ENCODE data around the gene DNAH9. TPM values are rescaled to one million over a fixed set of nuclear protein-coding genes. Genes with fewer than 3 reads are reported as not detected.

DNAH9 gene
- total and polyA plus RNA-seq, 2 donors (not counting 1 experiment from before 2014, with no cell fraction given), result not detected

DNA sequence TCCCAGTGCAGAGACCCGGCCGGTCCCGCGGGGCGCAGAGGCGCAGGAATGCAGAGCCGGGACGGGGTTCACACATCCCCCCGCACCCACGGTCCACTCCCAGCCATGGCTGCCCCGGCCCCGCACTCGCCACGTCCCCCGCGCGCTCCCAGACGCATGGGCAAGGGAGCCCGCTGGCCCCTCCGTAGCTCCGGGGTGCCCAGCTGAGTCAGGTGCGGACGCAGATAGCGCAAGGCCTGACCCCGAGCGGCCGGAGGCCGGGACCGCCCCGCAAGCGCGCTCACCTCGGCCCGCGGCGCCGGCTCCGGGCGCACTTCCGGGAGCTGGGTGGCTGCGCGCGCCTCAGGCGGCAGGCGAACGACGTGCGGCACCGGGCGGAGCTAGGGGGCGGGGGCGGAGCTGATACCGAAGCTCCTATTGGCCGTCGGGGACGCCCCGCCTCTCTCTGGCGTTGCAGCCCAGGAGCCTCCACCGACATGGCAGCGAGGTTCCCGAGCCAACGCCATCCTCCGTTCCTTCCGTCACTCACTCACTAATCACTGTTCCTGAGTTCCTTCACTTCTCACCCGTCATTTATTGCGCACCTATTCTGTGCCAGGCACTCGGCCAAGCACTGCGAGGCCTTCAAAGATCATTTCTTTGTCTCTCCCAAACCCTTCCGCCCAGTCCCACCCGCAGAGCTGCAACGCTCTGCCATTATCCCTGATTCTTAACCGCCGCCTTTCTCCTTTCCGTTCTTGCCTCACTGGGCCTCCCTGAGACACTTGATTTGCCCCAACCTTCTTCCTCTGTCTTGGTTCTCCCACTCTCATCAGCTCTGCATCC is 399.1 kb downstream of the DNAH9 start, which contains the start of gene ZNF18:
ZNF18 (minus strand) TSS at position 329 of the 825 bp plus-strand sequence. CDS start 4,646 bp downstream, outside the sequence.
- peak within 1 kb of the TSS; percentile 90 for H3K4me3 Mint-ChIP-seq
- DNase-seq, result peak; percentile 96
- peaks cover 16% of the 10 kb centered on the region for H3K4me1 Mint-ChIP-seq
- H2AFZ ChIP-seq (ENCODE audit: insufficient read depth, low read depth, low read length, poor library complexity, severe bottlenecking), result peak within 1 kb of the TSS; percentile 98
- no peaks in the 10 kb centered on the region for H3K27me3 Mint-ChIP-seq
- H3K9me3 Mint-ChIP-seq (ENCODE audit: insufficient read depth), result no peaks in the 10 kb centered on the region
- ChIA-PET POLR2A (interaction anchor here (0.5 to 2.5 kb wide), 4 partner anchors 10 to 1021 kb away, joined by 4 to 31 read pairs (median 4); partner anchors contain the start of genes ELAC2 and MAP2K4), CTCF (interaction anchor here (1.0 to 2.2 kb wide), 5 partner anchors 10 to 1021 kb away, joined by 3 to 21 read pairs (median 3); partner anchors contain the start of genes ELAC2 and MAP2K4)
- peak within 1 kb of the TSS; percentile 96 for H3K27ac Mint-ChIP-seq
- TF ChIP-seq EZH2 (IDR thresholded peaks at IDR 0.05; ENCODE audit: borderline replicate concordance, insufficient read depth, low read depth, low read length, poor library complexity, severe bottlenecking), result no peak
- TF ChIP-seq, protein P1, sequence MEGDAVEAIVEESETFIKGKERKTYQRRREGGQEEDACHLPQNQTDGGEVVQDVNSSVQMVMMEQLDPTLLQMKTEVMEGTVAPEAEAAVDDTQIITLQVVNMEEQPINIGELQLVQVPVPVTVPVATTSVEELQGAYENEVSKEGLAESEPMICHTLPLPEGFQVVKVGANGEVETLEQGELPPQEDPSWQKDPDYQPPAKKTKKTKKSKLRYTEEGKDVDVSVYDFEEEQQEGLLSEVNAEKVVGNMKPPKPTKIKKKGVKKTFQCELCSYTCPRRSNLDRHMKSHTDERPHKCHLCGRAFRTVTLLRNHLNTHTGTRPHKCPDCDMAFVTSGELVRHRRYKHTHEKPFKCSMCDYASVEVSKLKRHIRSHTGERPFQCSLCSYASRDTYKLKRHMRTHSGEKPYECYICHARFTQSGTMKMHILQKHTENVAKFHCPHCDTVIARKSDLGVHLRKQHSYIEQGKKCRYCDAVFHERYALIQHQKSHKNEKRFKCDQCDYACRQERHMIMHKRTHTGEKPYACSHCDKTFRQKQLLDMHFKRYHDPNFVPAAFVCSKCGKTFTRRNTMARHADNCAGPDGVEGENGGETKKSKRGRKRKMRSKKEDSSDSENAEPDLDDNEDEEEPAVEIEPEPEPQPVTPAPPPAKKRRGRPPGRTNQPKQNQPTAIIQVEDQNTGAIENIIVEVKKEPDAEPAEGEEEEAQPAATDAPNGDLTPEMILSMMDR (IDR thresholded peaks at IDR 0.05), result no peak
- H3K4me1 ChIP-seq (ENCODE audit: control insufficient read depth in 2 of 2, insufficient read depth in 2 of 2, low read length in 2 of 2), result peaks cover 5 to 11% of the 10 kb centered on the region in 2 donors
- WGBS (ENCODE audit: insufficient coverage), result 1% methylated on average over 74 of the region's 74 CpGs
- intact Hi-C loops (cut with micrococcal nuclease), result loop anchor here (1.0 to 5.0 kb wide), 4 partner anchors 23 to 1300 kb away; partner anchors contain the start of genes ADPRM, MAP2K4 and SCO1
- peaks cover 22% of the 10 kb centered on the region for H3K79me2 ChIP-seq (ENCODE audit: control insufficient read depth, insufficient read depth, low read length)
- ATAC-seq (ENCODE audit: low read depth), result peak; percentile 95
- peak within 1 kb of the TSS; percentile 97 for H3K9ac ChIP-seq (ENCODE audit: low read length)
- H3K27ac ChIP-seq (ENCODE audit: low read length in 2 of 2), result peak within 1 kb of the TSS; percentile 81 to 87
- H3K4me2 ChIP-seq (replicated peaks; ENCODE audit: low read depth, low read length, poor library complexity, severe bottlenecking), result peak within 1 kb of the TSS; percentile 82
- peak within 1 kb of the TSS; percentile 58 to 97 (median 92) for H3K4me3 ChIP-seq (ENCODE audit: control extremely low read depth in 1 of 5, extremely low read depth in 1 of 5, insufficient read depth in 1 of 5, low read depth in 2 of 5, low read length in 4 of 5)
- H3K36me3 ChIP-seq (replicated peaks in 1 of 2; ENCODE audit: control extremely low read depth in 1 of 2, control insufficient read depth in 1 of 2, extremely low read depth in 1 of 2, insufficient read depth in 2 of 2, low read length in 1 of 2), result peaks cover 0 to 1% of the 10 kb centered on the region in 2 experiments
- H3K27me3 ChIP-seq (replicated peaks in 1 of 4; ENCODE audit: control extremely low read depth in 1 of 4, control insufficient read depth in 3 of 4, insufficient read depth in 4 of 4, low read length in 3 of 4), result no peaks in the 10 kb centered on the region
- H3K9me3 ChIP-seq (ENCODE audit: control extremely low read depth in 1 of 3, control insufficient read depth in 2 of 3, insufficient read depth in 1 of 3, low read length in 2 of 3), result no peaks in the 10 kb centered on the region
- H4K20me1 ChIP-seq (ENCODE audit: control insufficient read depth, insufficient read depth, low read length, poor library complexity, severe bottlenecking), result no peaks in the 10 kb centered on the region
